ENCODE measurements around the gene ZNF609. TPM values are rescaled to one million over a fixed set of nuclear protein-coding genes. Genes with fewer than 3 reads are reported as not detected.

Gene ZNF609
- polyA plus RNA-seq, 3 donors, result 1.3 to 13.2 (median 1.7) TPM

- TF ChIP-seq, protein P1, sequence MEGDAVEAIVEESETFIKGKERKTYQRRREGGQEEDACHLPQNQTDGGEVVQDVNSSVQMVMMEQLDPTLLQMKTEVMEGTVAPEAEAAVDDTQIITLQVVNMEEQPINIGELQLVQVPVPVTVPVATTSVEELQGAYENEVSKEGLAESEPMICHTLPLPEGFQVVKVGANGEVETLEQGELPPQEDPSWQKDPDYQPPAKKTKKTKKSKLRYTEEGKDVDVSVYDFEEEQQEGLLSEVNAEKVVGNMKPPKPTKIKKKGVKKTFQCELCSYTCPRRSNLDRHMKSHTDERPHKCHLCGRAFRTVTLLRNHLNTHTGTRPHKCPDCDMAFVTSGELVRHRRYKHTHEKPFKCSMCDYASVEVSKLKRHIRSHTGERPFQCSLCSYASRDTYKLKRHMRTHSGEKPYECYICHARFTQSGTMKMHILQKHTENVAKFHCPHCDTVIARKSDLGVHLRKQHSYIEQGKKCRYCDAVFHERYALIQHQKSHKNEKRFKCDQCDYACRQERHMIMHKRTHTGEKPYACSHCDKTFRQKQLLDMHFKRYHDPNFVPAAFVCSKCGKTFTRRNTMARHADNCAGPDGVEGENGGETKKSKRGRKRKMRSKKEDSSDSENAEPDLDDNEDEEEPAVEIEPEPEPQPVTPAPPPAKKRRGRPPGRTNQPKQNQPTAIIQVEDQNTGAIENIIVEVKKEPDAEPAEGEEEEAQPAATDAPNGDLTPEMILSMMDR (IDR thresholded peaks at IDR 0.05), result no peak
- Histone ChIP-seq H3K4me3 (replicated peaks in 1 of 3; ENCODE audit: low read depth in 2 of 3, low read length in 3 of 3) (no peak overlapping the region), H3K36me3 (replicated peaks in 1 of 2; ENCODE audit: control insufficient read depth in 1 of 2, insufficient read depth in 2 of 2, low read length in 2 of 2) (peaks cover 8 to 11% of the 10 kb centered on the region in 2 donors), H2AFZ (ENCODE audit: insufficient read depth, low read depth, low read length, poor library complexity, severe bottlenecking) (no peak overlapping the region), H3K27me3 (ENCODE audit: control insufficient read depth in 2 of 2, insufficient read depth in 2 of 2, low read length in 2 of 2) (no peaks in the 10 kb centered on the region), H3K9me3 (replicated peaks in 1 of 2; ENCODE audit: control insufficient read depth in 1 of 2, insufficient read depth in 1 of 2, low read length in 2 of 2) (no peaks in the 10 kb centered on the region), H3K27ac (ENCODE audit: low read depth in 1 of 2, low read length in 2 of 2) (peak overlapping the region; percentile 37 to 94), H4K20me1 (ENCODE audit: insufficient read depth, low read length) (peaks cover 42% of the 10 kb centered on the region), H3K79me2 (ENCODE audit: insufficient read depth, low read length) (peaks cover 85% of the 10 kb centered on the region), H3K4me1 (ENCODE audit: control insufficient read depth in 1 of 2, insufficient read depth in 2 of 2, low read length in 2 of 2) (peaks cover 72 to 99% of the 10 kb centered on the region in 2 donors), H3K9ac (ENCODE audit: insufficient read depth, low read length, poor library complexity, severe bottlenecking) (no peak overlapping the region), H3K4me2 (replicated peaks; ENCODE audit: extremely low read depth, low read length, poor library complexity, severe bottlenecking) (no peak overlapping the region)
- WGBS (ENCODE audit: insufficient coverage), result no CpG with 5 or more reads among the region's 3 CpGs
- intact Hi-C loops (cut with micrococcal nuclease), result loop anchor here in 1 of 2 donors (10.0 kb wide), 2 partner anchors 128 to 198 kb away; partner anchors contain the start of gene PIF1
- DNase-seq, result no peak
- Mint-ChIP-seq H3K4me3 (peak overlapping the region in 1 of 2 donors; percentile 31), H3K4me1 (peaks cover 96% of the 10 kb centered on the region), H3K36me3 (peaks cover 32 to 55% of the 10 kb centered on the region in 2 donors), H3K27me3 (ENCODE audit: low read depth in 3 of 3) (no peaks in the 10 kb centered on the region), H3K27ac (peak overlapping the region; percentile 66 to 96 (median 95)), H3K9me3 (no peaks in the 10 kb centered on the region)
These were observed 236.1 kb downstream of the ZNF609 start for GRCh38 chr15:64696481-64696880.

- Histone ChIP-seq H3K9ac (ENCODE audit: insufficient read depth, low read length, poor library complexity, severe bottlenecking) (no peak overlapping the region), H3K27ac (ENCODE audit: low read depth in 1 of 2, low read length in 2 of 2) (no peak overlapping the region), H3K9me3 (replicated peaks in 1 of 2; ENCODE audit: control insufficient read depth in 1 of 2, insufficient read depth in 1 of 2, low read length in 2 of 2) (no peaks in the 10 kb centered on the region), H3K4me3 (replicated peaks in 1 of 3; ENCODE audit: low read depth in 2 of 3, low read length in 3 of 3) (no peak overlapping the region), H4K20me1 (ENCODE audit: insufficient read depth, low read length) (peaks cover 57% of the 10 kb centered on the region), H3K36me3 (replicated peaks in 1 of 2; ENCODE audit: control insufficient read depth in 1 of 2, insufficient read depth in 2 of 2, low read length in 2 of 2) (peaks cover 8 to 11% of the 10 kb centered on the region in 2 donors), H3K4me2 (replicated peaks; ENCODE audit: extremely low read depth, low read length, poor library complexity, severe bottlenecking) (no peak overlapping the region), H3K4me1 (ENCODE audit: control insufficient read depth in 1 of 2, insufficient read depth in 2 of 2, low read length in 2 of 2) (peaks cover 70 to 95% of the 10 kb centered on the region in 2 donors), H3K27me3 (ENCODE audit: control insufficient read depth in 2 of 2, insufficient read depth in 2 of 2, low read length in 2 of 2) (no peaks in the 10 kb centered on the region), H2AFZ (ENCODE audit: insufficient read depth, low read depth, low read length, poor library complexity, severe bottlenecking) (no peak overlapping the region), H3K79me2 (ENCODE audit: insufficient read depth, low read length) (peaks cover 96% of the 10 kb centered on the region)
- H3K4me1 Mint-ChIP-seq, result peaks cover 92% of the 10 kb centered on the region
- peak overlapping the region in 3 of 7 donors; percentile 38 to 68 (median 43) for H3K27ac Mint-ChIP-seq
- no peak for DNase-seq
- TF ChIP-seq, protein P1 (IDR thresholded peaks at IDR 0.05), result no peak
- H3K4me3 Mint-ChIP-seq, result no peak overlapping the region
- H3K9me3 Mint-ChIP-seq, result no peaks in the 10 kb centered on the region
- peaks cover 0 to 1% (median 0%) of the 10 kb centered on the region in 3 donors for H3K27me3 Mint-ChIP-seq (ENCODE audit: low read depth in 3 of 3)
- WGBS (ENCODE audit: insufficient coverage), result no CpG with 5 or more reads among the region's 3 CpGs
- intact Hi-C loops (cut with micrococcal nuclease), result loop anchor here in 1 of 2 donors (10.0 kb wide), 2 partner anchors 127 to 197 kb away; partner anchors contain the start of gene PIF1
- peaks cover 32 to 50% of the 10 kb centered on the region in 2 donors for H3K36me3 Mint-ChIP-seq
These were observed 237.6 kb downstream of the ZNF609 start for GRCh38 chr15:64697911-64698369.

All from CD14-positive monocyte (primary cell).